ENCODE data around the gene LAMA3. TPM values are rescaled to one million over a fixed set of nuclear protein-coding genes. Genes with fewer than 3 reads are reported as not detected.

Gene LAMA3
- total and polyA plus RNA-seq, 10 of the 15 experiments (the other 5 are each of a cell fraction or from before 2014, with no cell fraction given) = 0.37 to 6.5 (median 5.4) TPM

DNA sequence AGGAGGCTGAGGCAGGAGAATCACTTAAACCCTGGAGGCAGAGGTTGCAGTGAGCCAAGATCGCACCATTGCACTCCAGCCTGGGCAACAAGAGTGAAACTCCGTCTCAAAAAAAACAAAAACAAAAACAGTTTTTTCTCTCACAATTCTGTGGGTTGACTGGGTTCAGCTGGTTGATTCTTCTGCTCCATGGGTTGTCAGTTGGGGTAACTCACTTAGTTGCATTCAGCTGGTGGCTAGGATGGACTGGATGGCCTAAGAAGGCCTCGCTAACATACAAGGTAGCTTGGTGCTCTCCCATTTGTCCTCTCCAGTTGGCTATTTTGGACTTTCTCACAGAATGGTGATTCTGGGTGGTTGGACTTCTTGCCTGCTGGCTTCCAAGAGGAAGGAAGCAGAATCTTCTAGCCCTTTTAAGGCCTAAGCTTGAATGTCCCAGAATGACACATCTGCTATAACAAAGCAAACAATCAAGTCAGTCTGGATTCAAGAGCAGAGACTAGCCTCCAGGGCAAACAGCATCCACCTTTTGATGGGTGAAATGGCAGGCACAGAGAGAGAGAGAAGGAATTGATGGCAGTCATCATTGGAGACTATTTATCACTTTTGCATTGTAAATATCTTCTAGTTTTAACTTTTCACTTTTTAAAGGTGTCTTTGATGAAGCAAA lies 17.9 kb downstream of the LAMA3 start:
- no peak for FAIRE-seq
- Histone ChIP-seq H3K4me1 (ENCODE audit: control insufficient read depth, insufficient read depth, low read length) (no peaks in the 10 kb centered on the region), H3K79me2 (ENCODE audit: control insufficient read depth, insufficient read depth, low read length) (no peaks in the 10 kb centered on the region), H3K4me2 (ENCODE audit: control insufficient read depth, insufficient read depth) (no peak overlapping the region), H3K27ac (ENCODE audit: control insufficient read depth, insufficient read depth) (no peak overlapping the region), H2AFZ (ENCODE audit: control insufficient read depth, low read depth, low read length) (no peak overlapping the region), H3K27me3 (replicated peaks in 1 of 2; ENCODE audit: control insufficient read depth in 2 of 2, insufficient read depth in 2 of 2, low read length in 1 of 2) (no peaks in the 10 kb centered on the region), H3K9me3 (replicated peaks; ENCODE audit: control insufficient read depth, insufficient read depth, low read length) (peaks cover 3% of the 10 kb centered on the region; the same call in 1 of the 3 replicates), H3K36me3 (ENCODE audit: control insufficient read depth in 2 of 2, insufficient read depth in 2 of 2, low read length in 1 of 2) (no peaks in the 10 kb centered on the region), H3K9ac (ENCODE audit: control insufficient read depth, insufficient read depth, low read length) (no peak overlapping the region), H3K4me3 (no peak overlapping the region), H4K20me1 (ENCODE audit: control insufficient read depth, insufficient read depth) (no peaks in the 10 kb centered on the region)
- TF ChIP-seq SREBF2 (IDR thresholded peaks at IDR 0.05; ENCODE audit: low read length) (no peak), CHD1 (IDR thresholded peaks at IDR 0.05; ENCODE audit: low read depth, low read length) (no peak), FOXK2 (IDR thresholded peaks at IDR 0.05) (no peak), STAT3 (IDR thresholded peaks at IDR 0.05; ENCODE audit: low read depth, low read length) (no peak), ZNF24 (IDR thresholded peaks at IDR 0.05) (no peak), HDAC2 (IDR thresholded peaks at IDR 0.05) (no peak), EED (IDR thresholded peaks at IDR 0.05; ENCODE audit: low read depth) (no peak), FOS (IDR thresholded peaks at IDR 0.05; ENCODE audit: borderline replicate concordance, extremely low read depth, insufficient read length) (no peak), ZNF384 (IDR thresholded peaks at IDR 0.05; ENCODE audit: borderline replicate concordance, low read depth, low read length) (no peak), SMARCA5 (IDR thresholded peaks at IDR 0.05) (no peak)
- ChIA-PET RAD21 (ENCODE audit: unreplicated experiment) (no interaction called here), SMC1A (ENCODE audit: uncharacterized antibody, unreplicated experiment) (interaction anchor here (0.7 kb wide), 1 partner anchor 23 kb away, joined by 3 read pairs; no protein-coding TSS in a partner anchor), CTCF (no interaction called here), POLR2A (no interaction called here)
- DNase-seq (ENCODE audit: low read depth, low spot score) = no peak
- WGBS (ENCODE audit: insufficient coverage, insufficient replicate concordance, low lambda C conversion rate, missing lambda C conversion rate) = 77% methylated on average over 3 of the region's 3 CpGs
- BruUV-seq (replicated peaks) = no TSS peak
- no peak for ATAC-seq
- intact Hi-C loops (cut with micrococcal nuclease; ENCODE audit: unreplicated experiment) = no loop called here
- in situ Hi-C loops (cut with MboI) = no loop called here

Measured in GM12878 (cell line).